Aorta (tissue), 5 donors: ENCODE results near the gene LMBRD1. TPM values are rescaled to one million over a fixed set of nuclear protein-coding genes. Genes with fewer than 3 reads are reported as not detected.
"Not testable (repeated sequence)": the region's sequence is repeated elsewhere in the genome, so short reads cannot be mapped to it uniquely, and the experiment has no call there.

Source experiments
- ATAC-seq: fragments of 200-7000 bp; cut with Tn5 transposase; one replicate; pipeline ENCODE4 v1.9.1; 2022; ENCODE audit warnings: moderate library complexity; ENCODE audit not compliant: low FRiP score
- DNase-seq, 2 donors: peaks; one replicate each; pipeline ENCODE4 v3.0.0-alpha.2; 2020
- H3K27ac ChIP-seq, 2 donors: one replicate each; pipeline ENCODE4 v1.5.1; 2013; ENCODE audit warnings: low read length in 2 of 2, mild to moderate bottlenecking in 2 of 2, moderate library complexity in 2 of 2, control low read depth in 1 of 2, inconsistent platforms in 1 of 2, low read depth in 1 of 2
- H3K27me3 ChIP-seq, 2 donors: one replicate each; pipeline ENCODE4 v1.6.1; 2013; ENCODE audit warnings: control low read depth in 1 of 2, low read length in 1 of 2, mild to moderate bottlenecking in 1 of 2, moderate library complexity in 1 of 2; ENCODE audit not compliant: insufficient read depth in 2 of 2, control insufficient read depth in 1 of 2
- H3K36me3 ChIP-seq, 2 donors: one replicate each; pipeline ENCODE4 v1.6.1; 2013; ENCODE audit warnings: control low read depth in 1 of 2, low read length in 1 of 2, mild to moderate bottlenecking in 1 of 2; ENCODE audit not compliant: insufficient read depth in 2 of 2, control insufficient read depth in 1 of 2
- H3K4me1 ChIP-seq, 2 donors: one replicate each; pipeline ENCODE4 v1.6.1; 2013; ENCODE audit warnings: low read length in 2 of 2, control low read depth in 1 of 2, mild to moderate bottlenecking in 1 of 2, moderate library complexity in 1 of 2; ENCODE audit not compliant: insufficient read depth in 2 of 2, control insufficient read depth in 1 of 2
- H3K4me3 ChIP-seq, 2 donors: one replicate each; pipeline ENCODE4 v1.5.1; 2013; ENCODE audit warnings: low read length in 2 of 2, control low read depth in 1 of 2, mild to moderate bottlenecking in 1 of 2
- H3K9me3 ChIP-seq: one replicate; pipeline ENCODE4 v1.6.1; 2013; ENCODE audit warnings: mild to moderate bottlenecking, low read length; ENCODE audit not compliant: control insufficient read depth
- WGBS, 2 donors: extraction: QIAGEN DNeasy Blood & Tissue Kit; methylation state at CpG; one replicate each; pipeline ENCODE4 v1.1.7; 2013; 5-methylcytosine and 5-hydroxymethylcytosine counted together
- intact Hi-C, 2 donors: fragments of 100-400 bp; cut with DNase I; formaldehyde crosslinking; loops; one replicate each; pipeline versions ENCODE4 v1.14.2 to v1.15.0; 2022
- polyA plus RNA-seq, 2 donors: library from polyadenylated mRNA; stranded (reverse); fragments of 200-250 nt; gene quantifications; one replicate each; pipeline ENCODE4 v1.2.3, GENCODE V29; 2013
- total RNA-seq, 2 donors: library from RNA; stranded (reverse); fragmentation: NEBNext Ultra II Directional; extraction: Animal tissue kit (Norgen Biotek cat#: 25700); gene quantifications; one replicate each; pipeline ENCODE4 v1.2.1, GENCODE V29; 2021
- donor health status: healthy with polysubstance abuse.
- donor health status: Bipolar disorder and iron deficiency.
- donor health status: DM: no; HTN: no; CAD: no.
- donor health status: DM: no; HTN: no; CAD: no.
- donor health status: DM: yes; HTN: yes; CAD: no.

Gene LMBRD1
- total and polyA plus RNA-seq, 4 donors, result 37.1 to 53.1 (median 43.9) TPM

- Histone ChIP-seq H3K36me3 (peaks cover 0 to 8% of the 10 kb centered on the region in 2 donors), H3K4me1 (no peaks in the 10 kb centered on the region), H3K27ac (no peak overlapping the region), H3K9me3 (no peaks in the 10 kb centered on the region), H3K27me3 (no peaks in the 10 kb centered on the region), H3K4me3 (no peak overlapping the region)
- DNase-seq, result no peak
- no peak for ATAC-seq
- intact Hi-C loops, result no loop called here
- 79 to 88% methylated on average over 2 of the region's 2 CpGs for WGBS, 2 donors
Observed at GRCh38 chr6:69696273-69696672, 100.5 kb downstream of the LMBRD1 start.

GRCh38 chr6:69693762-69694161 lies 103.0 kb downstream of the LMBRD1 start:
- Histone ChIP-seq H3K36me3 (peaks cover 0 to 8% of the 10 kb centered on the region in 2 donors), H3K9me3 (no peaks in the 10 kb centered on the region), H3K4me3 (no peak overlapping the region), H3K27ac (no peak overlapping the region), H3K27me3 (no peaks in the 10 kb centered on the region), H3K4me1 (no peaks in the 10 kb centered on the region)
- ATAC-seq (no peak), DNase-seq (no peak)
- intact Hi-C loops, result no loop called here

GRCh38 chr6:69690986-69691385 lies 105.8 kb downstream of the LMBRD1 start:
- no peak for DNase-seq
- no peaks in the 10 kb centered on the region for H3K4me1 ChIP-seq
- no peaks in the 10 kb centered on the region for H3K36me3 ChIP-seq
- H3K9me3 ChIP-seq, result no peaks in the 10 kb centered on the region
- intact Hi-C loops, result no loop called here
- H3K27me3 ChIP-seq, result no peaks in the 10 kb centered on the region
- 79 to 82% methylated on average over 1 of the region's 1 CpG for WGBS, 2 donors
- no peak overlapping the region for H3K27ac ChIP-seq
- no peak for ATAC-seq
- no peak overlapping the region for H3K4me3 ChIP-seq

GRCh38 chr6:69680302-69680701 lies 116.5 kb downstream of the LMBRD1 start:
- Histone ChIP-seq H3K9me3 (no peaks in the 10 kb centered on the region), H3K4me3 (no peak overlapping the region), H3K27ac (no peak overlapping the region), H3K4me1 (no peaks in the 10 kb centered on the region), H3K36me3 (peaks cover 0 to 1% of the 10 kb centered on the region in 2 donors), H3K27me3 (no peaks in the 10 kb centered on the region)
- ATAC-seq (no peak), DNase-seq (no peak)
- intact Hi-C loops, result no loop called here
- WGBS, 2 donors, result 95 to 99% methylated on average over 1 of the region's 1 CpG

- Histone ChIP-seq H3K27ac (no peak overlapping the region), H3K4me1 (no peaks in the 10 kb centered on the region), H3K36me3 (peaks cover 0 to 5% of the 10 kb centered on the region in 2 donors), H3K9me3 (no peaks in the 10 kb centered on the region), H3K27me3 (no peaks in the 10 kb centered on the region), H3K4me3 (no peak overlapping the region)
- 30 to 58% methylated on average over 2 of the region's 2 CpGs for WGBS, 2 donors
- intact Hi-C loops, result no loop called here
- ATAC-seq (no peak), DNase-seq (no peak)
Observed at GRCh38 chr6:69673298-69673697, 123.5 kb downstream of the LMBRD1 start.

GRCh38 chr6:69668916-69669315 lies 127.9 kb downstream of the LMBRD1 start:
- H3K27me3 ChIP-seq, result no peaks in the 10 kb centered on the region
- H3K4me3 ChIP-seq, result no peak overlapping the region
- peaks cover 0 to 4% of the 10 kb centered on the region in 2 donors for H3K36me3 ChIP-seq
- no peaks in the 10 kb centered on the region for H3K4me1 ChIP-seq
- no peak overlapping the region for H3K27ac ChIP-seq
- DNase-seq (no peak), ATAC-seq (no peak)
- intact Hi-C loops, result no loop called here
- WGBS, 2 donors, result 48 to 54% methylated on average over 4 of the region's 4 CpGs
- no peaks in the 10 kb centered on the region for H3K9me3 ChIP-seq

- H3K4me1 ChIP-seq, ATAC-seq, H3K9me3 ChIP-seq, H3K27me3 ChIP-seq, H3K4me3 ChIP-seq, H3K27ac ChIP-seq, intact Hi-C loops, H3K36me3 ChIP-seq, DNase-seq: not testable (repeated sequence)
- WGBS, 2 donors, result 85 to 93% methylated on average over 9 of the region's 9 CpGs
Observed at GRCh38 chr6:69666779-69667178, 130.0 kb downstream of the LMBRD1 start.

GRCh38 chr6:69665437-69665836 lies 131.4 kb downstream of the LMBRD1 start:
- no peaks in the 10 kb centered on the region for H3K4me1 ChIP-seq
- no peak overlapping the region for H3K4me3 ChIP-seq
- 85% methylated on average over 3 of the region's 3 CpGs for WGBS, 2 donors
- no peak for ATAC-seq
- H3K27me3 ChIP-seq, result no peaks in the 10 kb centered on the region
- H3K27ac ChIP-seq, result no peak overlapping the region
- no peaks in the 10 kb centered on the region for H3K9me3 ChIP-seq
- intact Hi-C loops, result no loop called here
- no peaks in the 10 kb centered on the region for H3K36me3 ChIP-seq
- DNase-seq, result no peak

GRCh38 chr6:69664551-69664950 lies 132.3 kb downstream of the LMBRD1 start:
- DNase-seq (no peak), ATAC-seq (no peak)
- Histone ChIP-seq H3K4me3 (no peak overlapping the region), H3K27ac (no peak overlapping the region), H3K27me3 (no peaks in the 10 kb centered on the region), H3K4me1 (no peaks in the 10 kb centered on the region), H3K9me3 (no peaks in the 10 kb centered on the region), H3K36me3 (no peaks in the 10 kb centered on the region)
- intact Hi-C loops, result no loop called here
- WGBS, 2 donors, result 66 to 76% methylated on average over 1 of the region's 1 CpG
